ENCODE measurements around the gene BMF. TPM values are rescaled to one million over a fixed set of nuclear protein-coding genes. Genes with fewer than 3 reads are reported as not detected.
A peak's percentile ranks its signal among the peaks of the same experiment; 100 is the strongest.

Gene BMF
- total and polyA plus RNA-seq, 11 donors: 1.2 to 12.9 (median 3.4) TPM

DNA sequence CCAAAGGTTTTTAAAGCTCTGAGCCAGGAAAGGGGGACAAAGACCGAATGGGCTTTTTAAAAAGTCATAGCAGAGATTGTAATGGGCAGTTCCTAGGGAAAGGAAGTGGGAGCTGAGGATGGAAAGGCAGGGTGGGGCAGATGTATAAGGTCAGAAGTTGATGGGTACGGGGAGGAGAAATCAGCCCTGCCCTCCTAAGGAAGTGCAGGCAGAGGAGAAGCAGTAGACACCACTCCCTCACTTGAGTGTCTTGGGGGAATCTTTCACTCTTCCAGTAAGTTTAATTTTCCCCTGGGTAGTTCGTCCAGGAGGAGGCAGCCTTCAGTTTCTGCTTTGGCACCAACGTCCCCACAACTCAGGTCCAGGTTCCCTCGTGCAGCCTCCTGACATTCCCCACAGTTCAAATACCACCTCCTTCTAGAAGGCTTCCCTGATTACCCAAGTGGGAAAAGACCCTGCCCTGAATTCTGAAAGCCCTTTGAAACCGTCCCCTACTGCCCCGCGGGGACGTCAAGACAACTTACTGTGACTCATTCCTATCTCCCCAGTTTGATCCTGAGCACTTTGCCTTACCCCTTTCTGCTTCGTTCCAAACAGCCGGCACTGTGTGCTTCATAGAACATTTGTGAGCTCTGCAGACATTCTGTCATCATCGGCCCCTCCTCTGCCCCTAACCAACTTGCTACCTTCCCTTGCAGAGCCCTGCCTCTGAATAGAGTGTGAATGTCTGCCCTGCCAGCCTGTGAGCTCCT lies 55.4 kb downstream of the BMF start:
- no peaks in the 10 kb centered on the region for H3K27me3 ChIP-seq
- peaks cover 0 to 4% (median 0%) of the 10 kb centered on the region in 9 donors for H3K36me3 ChIP-seq
- WGBS, 4 donors: 71 to 75% (median 73%) methylated on average over 12 of the region's 12 CpGs
- peaks cover 3 to 68% (median 21%) of the 10 kb centered on the region in 12 donors for H3K4me1 ChIP-seq
- intact Hi-C loops (cut with DNase I): no loop called here
- DNase-seq (no peak), ATAC-seq (no peak)
- no peak overlapping the region for H3K27ac ChIP-seq
- no peak overlapping the region for H3K4me3 ChIP-seq
- no peak for TF ChIP-seq POLR2A (IDR thresholded peaks at IDR 0.05)
- TF ChIP-seq, protein P1, sequence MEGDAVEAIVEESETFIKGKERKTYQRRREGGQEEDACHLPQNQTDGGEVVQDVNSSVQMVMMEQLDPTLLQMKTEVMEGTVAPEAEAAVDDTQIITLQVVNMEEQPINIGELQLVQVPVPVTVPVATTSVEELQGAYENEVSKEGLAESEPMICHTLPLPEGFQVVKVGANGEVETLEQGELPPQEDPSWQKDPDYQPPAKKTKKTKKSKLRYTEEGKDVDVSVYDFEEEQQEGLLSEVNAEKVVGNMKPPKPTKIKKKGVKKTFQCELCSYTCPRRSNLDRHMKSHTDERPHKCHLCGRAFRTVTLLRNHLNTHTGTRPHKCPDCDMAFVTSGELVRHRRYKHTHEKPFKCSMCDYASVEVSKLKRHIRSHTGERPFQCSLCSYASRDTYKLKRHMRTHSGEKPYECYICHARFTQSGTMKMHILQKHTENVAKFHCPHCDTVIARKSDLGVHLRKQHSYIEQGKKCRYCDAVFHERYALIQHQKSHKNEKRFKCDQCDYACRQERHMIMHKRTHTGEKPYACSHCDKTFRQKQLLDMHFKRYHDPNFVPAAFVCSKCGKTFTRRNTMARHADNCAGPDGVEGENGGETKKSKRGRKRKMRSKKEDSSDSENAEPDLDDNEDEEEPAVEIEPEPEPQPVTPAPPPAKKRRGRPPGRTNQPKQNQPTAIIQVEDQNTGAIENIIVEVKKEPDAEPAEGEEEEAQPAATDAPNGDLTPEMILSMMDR (IDR thresholded peaks at IDR 0.05): peak in 1 of 12 donors; percentile 11
- H3K9me3 ChIP-seq: no peaks in the 10 kb centered on the region

DNA sequence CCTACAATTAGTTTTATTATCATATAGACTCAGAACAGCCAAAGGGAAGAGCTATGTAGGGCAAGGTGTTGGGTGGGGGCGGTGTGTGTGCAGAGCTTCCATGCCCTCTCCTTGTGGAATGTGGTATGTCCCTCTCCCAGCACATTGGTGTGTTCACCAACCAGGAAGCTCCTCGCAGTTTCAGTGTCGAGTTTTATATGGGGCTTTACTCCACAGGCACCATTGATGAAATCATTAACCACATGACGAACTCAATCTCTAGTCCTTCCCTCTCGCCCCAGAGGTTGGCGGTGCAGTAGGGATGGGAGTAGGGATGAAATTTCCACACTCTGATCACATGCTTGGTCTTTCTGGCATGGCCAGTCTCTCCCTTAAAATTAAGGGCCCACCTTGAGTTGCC lies 56.1 kb downstream of the BMF start:
- Histone ChIP-seq H3K36me3 (peaks cover 0 to 4% (median 0%) of the 10 kb centered on the region in 9 donors), H3K27me3 (no peaks in the 10 kb centered on the region), H3K4me1 (peaks cover 6 to 75% (median 27%) of the 10 kb centered on the region in 12 donors), H3K27ac (no peak overlapping the region), H3K4me3 (no peak overlapping the region), H3K9me3 (no peaks in the 10 kb centered on the region)
- intact Hi-C loops (cut with DNase I): no loop called here
- 71 to 86% (median 75%) methylated on average over 6 of the region's 6 CpGs for WGBS, 4 donors
- no peak for DNase-seq
- no peak for ATAC-seq
- TF ChIP-seq POLR2A (IDR thresholded peaks at IDR 0.05): no peak
- TF ChIP-seq, protein P1 (IDR thresholded peaks at IDR 0.05): no peak

DNA sequence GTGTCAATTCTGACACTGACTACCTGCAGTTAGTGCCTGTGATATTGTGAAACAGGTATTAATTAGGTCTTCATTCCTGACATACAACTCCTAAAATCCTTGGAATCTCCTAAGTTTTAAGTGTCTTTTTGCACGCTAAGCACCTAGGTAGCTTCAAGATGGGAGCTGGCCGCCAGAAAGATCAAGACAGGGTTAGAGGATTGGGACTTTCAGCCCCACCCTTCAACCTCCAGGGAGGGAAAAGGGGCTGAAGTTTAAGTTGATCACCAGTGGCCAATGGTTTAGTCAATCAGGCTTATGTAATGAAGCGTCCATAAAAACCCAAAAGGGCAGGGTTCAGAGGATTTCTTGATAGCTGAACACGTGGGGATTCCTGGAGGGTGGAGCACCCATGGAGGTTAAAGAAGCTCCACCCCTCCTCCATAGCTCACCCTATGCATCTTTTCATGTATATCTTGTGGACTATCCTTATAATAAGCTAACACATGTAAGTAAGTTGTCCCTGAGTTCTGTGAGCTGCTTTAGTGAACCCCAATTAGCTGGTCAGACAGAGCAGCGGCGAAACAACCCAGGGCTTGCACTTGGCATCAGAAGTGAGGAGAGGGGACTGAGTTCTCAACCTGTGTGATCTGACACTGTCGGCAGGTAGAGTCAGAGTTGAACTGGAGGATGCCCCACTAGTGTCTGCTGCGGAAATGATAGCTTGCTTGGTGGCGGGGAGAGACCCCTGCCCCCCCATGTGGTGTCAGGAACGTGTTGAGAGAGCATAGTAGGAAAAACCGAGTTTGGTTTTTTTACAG lies 56.9 kb downstream of the BMF start:
- Histone ChIP-seq H3K9me3 (no peaks in the 10 kb centered on the region), H3K4me3 (no peak overlapping the region), H3K4me1 (peaks cover 6 to 81% (median 35%) of the 10 kb centered on the region in 12 donors), H3K27me3 (no peaks in the 10 kb centered on the region), H3K36me3 (peaks cover 0 to 7% (median 0%) of the 10 kb centered on the region in 9 donors), H3K27ac (no peak overlapping the region)
- intact Hi-C loops (cut with DNase I): no loop called here
- DNase-seq (no peak), ATAC-seq (no peak)
- WGBS, 4 donors: 88 to 93% (median 89%) methylated on average over 11 of the region's 11 CpGs
- TF ChIP-seq, protein P1 (IDR thresholded peaks at IDR 0.05): no peak
- no peak for TF ChIP-seq POLR2A (IDR thresholded peaks at IDR 0.05)
